ENCODE data around the gene PPP1CC.
A peak's percentile ranks its signal among the peaks of the same experiment; 100 is the strongest.
"Not testable (repeated sequence)": the region's sequence is repeated elsewhere in the genome, so short reads cannot be mapped to it uniquely, and the experiment has no call there.

PPP1CC gene

DNA sequence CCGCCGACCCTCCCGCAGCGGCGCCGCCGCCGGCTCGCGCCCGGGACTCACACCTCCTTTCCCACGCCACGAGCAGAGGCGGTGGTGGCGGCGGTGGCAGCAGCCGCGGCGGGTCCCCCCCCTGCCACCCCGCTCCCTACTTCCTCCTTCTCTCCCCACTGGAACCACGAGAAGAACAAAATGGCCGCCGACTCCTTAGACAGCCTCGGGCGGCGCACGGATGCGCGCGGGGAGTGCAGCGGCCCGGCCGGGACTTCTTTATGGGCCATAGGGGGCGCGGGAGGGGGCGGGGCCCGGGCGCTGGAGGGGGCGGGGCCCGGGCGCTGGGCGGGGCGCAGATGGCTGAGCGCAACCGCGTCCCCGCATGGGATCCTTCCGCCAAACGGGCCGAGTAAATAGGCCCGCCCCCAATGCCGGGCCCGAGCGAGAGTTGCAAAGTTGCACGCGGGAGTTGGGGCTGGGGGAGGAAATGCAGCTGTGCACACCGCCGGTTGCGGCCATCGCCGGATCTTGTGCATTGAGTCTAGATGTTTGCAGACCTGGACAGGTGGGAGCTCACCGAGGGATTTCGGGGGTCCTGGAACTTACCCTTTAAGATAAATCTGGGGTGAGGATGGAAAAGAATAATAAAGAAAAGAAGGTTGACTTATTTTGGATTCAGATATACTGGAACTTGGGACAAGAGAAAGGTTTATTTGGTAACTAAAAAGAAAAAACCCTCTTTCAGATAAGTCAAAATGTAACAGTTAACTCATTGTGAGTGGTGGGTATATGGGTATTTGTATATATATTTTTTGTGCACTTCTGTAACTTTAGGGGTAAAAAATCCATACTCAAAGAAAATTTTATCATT is at the start of gene PPP1CC:
PPP1CC (minus strand) TSS at position 174 of the 853 bp plus-strand sequence. CDS start 184 bp downstream, outside the sequence.
- peak; percentile 67 for DNase-seq

DNA sequence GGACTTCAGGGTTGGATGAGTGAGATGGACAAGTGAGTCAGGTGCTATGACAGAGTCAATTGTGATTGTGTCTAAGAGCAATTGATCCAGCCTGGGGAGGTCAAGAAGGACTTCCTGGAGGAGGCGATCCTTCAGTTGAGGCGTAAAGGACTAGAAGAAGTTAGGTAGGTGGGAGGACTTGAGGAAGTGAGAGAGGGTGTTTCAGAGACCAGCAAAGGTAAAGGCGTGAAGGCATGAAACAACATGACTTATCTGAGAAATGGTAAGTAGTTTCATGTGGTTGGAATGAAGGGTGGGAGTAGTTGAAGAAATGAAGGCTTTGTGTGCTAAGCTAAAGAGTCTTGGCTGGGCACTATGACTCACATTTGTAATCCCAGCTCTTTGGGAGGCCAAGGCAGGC is 48.9 kb upstream of the PPP1CC start:
- DNase-seq, result no peak

DNA sequence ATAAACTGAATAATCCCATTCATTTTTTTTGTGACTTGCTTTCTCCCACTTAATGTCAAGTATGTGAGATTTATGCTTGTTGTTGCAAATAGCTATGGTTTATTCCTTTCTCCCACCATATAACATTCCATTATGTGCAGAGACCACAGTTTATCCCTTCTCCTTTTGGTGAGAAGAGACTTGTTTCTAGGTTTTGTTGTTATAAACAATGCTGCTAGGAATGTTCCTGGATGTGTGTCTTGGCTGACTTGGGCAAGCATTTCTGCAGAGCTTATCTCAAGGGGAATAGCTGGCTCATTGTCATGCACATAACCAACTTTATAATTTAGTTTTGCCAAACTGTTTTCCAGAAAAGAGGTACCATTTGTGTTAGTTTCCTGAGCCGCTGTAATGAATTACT is 47.6 kb upstream of the PPP1CC start:
- DNase-seq, result no peak

DNA sequence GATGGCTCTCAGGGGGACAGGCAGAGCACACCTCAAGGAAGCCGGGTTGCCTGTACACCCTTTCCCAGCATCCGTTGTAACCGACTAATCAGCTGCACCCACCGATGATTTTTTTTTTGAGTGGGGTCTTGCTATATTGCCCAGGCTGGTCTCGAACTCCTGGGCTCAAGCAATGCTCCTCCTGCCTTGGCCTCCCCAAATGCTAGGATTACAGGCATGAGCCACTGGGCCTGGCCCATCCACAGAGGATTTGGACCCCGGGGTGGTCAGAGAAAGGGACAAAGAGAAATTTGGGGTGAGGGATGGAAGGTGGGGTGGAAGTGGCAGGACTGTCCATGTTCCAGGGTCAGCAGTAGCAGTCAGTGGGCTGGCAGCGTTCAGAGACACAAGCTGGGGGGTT is 43.3 kb upstream of the PPP1CC start:
- DNase-seq, result no peak

DNA sequence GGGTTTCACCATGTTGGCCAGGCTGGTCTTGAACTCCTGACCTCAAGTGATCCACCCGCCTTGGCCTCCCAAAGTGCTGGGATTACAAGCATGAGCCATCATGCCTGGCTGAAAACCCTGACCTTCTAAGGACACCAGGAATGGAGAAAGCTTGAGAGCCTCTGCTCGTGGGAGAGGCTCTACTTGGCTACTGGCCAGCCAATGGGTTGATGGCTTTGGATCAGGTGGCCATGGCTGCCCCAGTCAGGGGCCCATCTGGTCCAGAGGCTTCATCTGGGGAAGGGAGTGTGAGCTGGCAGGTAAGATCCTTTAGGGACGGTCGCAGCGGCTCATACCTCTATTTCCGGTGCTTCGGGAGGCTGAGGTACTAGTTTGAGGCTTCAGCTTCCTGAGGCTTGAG is 42.5 kb upstream of the PPP1CC start:
- DNase-seq, result no peak

DNA sequence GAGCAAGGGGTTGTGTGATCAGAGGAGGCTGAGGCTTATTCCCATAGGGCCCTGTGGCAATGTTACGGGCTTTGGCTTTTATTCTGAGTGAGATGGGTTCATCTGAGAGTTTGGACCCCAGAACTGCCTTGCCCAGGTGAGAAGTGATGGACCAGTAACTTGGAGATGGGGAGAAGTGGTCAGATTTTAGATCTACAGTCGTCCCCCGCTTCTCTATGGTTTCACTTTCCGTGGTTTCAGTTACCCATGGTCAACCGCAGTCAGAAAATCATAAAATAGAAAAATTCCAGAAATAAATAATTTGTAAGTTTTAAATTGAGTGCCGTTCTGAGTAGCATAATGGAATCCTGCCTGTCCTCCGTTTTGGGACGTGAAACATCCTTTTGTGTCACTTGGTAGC is 40.2 kb upstream of the PPP1CC start:
- DNase-seq, result no peak

DNA sequence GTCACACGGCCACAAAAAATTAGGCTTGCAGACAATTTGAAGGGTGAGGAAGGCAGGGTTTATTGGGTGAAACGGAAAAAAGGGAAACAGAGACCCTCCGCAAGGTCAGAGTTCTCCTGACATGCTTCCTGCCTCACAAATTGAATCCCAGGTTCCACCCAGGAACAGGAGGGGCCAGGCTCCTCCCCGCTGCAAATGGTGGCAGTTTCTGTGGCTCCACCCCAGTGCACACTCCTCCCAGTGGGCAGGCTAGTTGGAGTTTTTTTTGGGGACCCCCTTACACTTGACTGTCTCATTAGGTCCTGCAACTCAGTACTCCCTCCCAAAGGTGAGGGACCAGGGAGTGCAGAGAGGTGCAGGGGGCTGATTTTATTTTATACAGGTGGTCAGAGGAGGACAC is 39.4 kb upstream of the PPP1CC start:
- DNase-seq, result no peak

DNA sequence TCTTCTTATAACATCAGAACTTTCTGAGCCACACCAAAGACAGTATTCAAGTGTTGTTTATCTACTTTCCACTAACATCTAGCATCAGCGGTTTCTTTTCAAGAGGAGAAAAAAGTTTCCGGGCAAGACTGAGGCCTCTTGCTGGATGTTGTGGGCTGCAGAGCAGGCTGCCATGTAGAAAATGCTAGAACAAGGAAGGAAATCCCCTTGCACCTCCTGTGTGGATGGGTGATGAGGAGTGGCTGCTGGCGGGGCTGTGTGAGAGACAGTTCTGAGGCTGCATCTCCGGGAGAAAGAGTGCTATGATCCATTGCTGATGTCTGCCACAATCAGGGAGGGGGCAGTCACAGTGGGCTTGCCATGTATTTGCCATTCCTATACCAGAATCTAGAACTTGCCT is 37.8 kb upstream of the PPP1CC start:
- DNase-seq, result no peak

DNA sequence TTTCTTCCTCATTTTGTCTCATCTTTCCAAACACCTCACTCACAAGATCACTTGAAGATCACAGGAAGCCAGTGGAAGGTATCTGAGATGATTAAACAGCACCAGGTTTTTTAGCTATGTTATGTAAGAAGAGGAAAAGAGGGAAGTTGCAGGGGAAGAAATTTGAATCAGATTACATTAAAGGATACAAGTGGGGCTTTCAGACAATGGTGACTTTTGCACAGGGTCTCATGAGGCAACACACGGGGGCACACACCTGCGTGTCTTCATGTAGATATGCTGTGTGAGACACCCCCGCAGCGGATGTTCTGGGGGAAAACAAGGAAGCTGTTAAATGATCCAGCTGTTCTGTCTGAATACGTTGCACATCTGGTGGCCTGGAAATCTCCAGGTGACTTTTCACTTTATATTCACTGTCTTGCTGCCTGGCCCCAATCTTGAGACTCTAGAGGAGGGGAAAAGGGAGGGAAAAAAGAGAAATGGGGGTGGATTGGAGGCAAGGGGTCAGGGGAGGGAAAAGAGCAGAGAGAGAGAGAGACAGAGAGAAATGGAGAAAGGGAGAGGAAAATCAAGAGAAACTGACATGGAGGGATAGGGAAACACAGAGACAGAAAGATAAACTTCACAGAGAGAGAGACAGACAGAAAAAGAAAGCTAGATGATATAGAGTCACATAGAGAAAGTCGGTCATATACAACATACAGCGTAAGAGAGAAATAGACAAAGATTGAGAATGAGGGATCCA is 36.3 kb upstream of the PPP1CC start:
- DNase-seq, result no peak

DNA sequence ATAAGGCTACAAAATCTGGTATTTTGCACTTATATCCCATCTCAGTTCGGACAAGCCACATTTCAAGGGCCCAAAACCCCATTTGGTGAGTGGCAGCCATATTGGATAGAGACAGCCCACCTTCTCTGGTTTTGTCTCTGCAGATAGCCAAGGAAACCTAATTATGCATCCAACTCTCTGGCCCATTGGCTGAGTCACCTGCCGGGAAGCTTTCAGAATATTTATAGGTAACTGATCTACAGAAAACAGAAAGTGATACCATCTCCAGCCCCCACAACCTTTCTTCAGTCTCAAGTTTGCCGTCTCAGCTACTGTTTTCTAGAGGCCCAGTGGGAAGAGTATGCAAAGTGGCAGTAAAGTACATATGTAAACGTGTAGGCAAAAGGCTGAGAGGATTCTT is 33.7 kb upstream of the PPP1CC start:
- DNase-seq, result no peak

DNA sequence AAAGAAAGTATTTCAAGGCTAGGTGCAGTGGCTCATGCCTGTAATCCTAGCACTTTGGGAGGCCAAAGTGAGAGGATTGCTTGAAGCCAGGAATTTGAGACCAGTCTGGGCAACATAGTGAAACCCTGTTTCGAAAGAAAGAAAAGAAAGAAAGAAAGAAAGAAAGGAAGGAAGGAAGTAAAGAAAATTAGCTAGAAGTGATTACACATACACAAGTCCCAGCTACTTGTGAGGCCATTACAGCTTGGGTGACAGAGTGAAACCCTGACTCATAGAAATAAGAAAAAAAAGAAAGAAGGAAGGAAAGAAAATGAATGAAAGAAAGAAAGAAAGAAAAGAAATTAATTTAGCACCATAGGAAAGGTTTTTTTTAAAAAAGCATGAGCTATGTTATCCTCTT is 33.3 kb upstream of the PPP1CC start:
- no peak for DNase-seq

DNA sequence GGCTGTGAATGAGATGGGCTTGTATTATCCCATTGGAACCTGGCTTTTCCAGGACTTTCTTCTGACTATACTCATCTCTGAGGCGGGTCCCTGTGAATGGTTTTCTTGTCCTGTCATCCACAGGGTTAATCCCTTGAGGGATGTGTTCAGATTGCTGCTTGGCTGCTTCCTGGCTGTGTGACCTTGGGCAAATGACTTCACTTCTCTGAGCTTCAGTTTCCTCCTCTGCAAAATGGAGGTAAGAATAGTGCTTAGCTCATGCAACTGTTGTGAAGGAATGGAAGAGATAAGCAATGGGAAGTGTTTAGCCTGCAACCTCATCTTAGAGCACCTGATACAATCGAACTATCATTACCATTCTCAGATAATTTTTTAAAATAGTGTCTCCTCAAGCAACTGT is 32.1 kb upstream of the PPP1CC start:
- no peak for DNase-seq

DNA sequence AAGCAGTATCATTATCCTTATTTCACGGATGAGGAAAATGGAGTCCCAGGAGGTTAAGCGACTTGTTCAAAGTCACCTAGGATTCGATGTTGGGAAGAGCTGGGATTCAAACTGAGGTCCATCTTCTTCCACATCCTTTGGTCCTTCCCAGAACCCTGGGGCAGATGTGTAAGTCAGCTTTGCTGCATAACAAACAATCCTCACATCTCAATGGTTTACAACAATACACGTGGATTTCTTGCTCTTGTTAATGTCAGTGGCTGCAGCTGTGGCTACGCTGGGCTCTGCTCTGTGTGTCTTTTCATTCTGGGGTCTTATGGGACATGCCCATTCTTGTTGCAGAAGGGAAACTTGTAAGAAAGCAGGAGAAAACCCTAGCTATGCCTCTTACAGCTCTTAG is 26.3 kb upstream of the PPP1CC start:
- DNase-seq, result no peak

DNA sequence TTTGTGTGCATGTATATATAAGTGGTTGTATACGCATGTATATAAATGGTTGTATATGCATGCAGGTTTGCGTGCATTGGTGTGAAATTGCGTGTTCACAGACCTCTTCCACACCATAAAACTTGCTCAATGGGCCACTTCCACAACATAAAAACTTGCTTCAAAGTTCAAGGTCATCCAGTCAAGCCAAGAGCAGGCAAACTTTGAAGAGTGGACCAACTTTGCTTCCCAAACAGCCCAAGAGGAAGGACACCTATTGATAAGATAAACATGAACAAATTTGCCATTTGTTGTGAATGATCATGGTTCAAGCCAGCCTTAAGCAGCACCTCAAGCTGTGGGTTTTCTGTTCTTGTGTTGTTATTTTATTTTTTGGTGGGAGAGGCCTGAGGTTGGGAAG is 25.2 kb upstream of the PPP1CC start:
- DNase-seq, result no peak

DNA sequence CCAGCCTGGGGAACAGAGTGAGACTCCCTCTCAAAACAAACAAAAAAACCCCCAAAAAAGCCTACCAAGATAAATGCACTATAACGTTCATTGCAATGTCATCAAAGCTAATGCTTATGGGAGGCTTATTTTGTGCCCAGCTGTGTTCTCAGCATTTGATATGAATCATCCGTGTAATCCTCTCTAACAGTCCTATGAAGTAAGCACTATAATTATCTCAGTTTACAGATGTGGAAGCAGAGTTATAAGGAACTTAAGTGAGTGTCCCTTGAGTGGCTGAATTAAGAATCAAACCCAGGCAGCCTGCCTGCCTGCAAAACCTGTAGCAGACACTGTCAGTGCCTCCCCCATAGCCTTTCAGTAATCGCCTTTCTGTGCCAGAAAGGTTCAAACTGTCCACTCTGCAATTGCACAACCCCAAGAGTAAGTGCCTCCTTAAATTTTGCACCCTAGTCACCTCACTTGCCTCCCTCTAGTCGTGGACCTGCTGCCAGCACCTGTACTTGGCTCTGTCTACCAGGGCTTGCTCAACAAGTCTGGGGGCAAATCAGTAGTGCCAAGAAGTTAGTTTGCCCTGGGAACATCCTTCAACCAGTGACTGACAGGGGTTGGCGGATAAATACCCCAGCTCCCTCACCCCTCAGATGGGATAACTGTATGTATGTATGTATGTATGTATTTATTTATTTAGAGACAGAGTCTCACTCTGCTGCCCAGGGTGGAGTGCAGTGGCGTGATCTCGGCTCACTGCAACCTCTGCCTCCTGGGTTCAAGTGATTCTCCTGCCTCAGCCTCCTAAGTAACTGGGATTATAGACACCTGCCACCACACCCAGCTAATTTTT is 23.8 kb upstream of the PPP1CC start:
- DNase-seq, result peak; percentile 15

DNA sequence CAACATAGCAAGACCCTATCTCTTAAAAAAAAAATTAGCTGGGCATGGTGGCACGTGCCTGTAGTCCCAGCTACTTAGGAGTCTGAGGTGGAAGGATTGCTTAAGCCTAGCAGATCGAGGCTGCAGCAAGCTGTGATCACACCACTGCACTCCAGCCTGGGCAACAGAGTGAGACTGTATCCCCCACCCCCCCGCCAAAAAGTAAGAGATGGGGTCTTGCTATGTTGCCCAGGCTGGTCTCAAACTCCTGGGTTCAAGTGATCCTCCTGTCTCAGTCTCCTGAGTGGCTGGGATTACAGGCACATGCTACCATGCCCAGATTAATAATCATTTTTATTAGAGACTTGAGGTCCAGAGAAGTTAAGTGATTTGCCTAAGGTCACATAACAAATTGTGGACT is 22.9 kb upstream of the PPP1CC start:
- not testable (repeated sequence) for DNase-seq

DNA sequence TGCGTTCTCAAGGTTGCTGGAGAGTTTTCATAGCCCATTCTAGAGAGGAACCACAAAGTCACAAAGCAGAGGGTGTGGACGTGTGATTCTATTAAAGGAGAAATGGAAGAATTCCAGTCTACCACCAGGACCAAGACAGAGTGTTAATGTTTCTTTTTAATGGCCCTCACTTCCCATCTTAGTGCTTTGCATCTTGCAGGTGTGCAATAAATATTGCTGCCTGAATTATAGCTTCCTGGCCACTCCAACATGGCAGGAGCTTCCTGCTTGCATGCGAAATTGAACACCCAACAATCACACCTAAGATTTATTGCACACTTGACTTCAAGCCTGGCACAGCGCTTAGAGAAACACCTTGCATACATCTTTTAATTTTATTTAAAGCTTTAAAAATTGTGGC is 22.4 kb upstream of the PPP1CC start:
- DNase-seq, result no peak

DNA sequence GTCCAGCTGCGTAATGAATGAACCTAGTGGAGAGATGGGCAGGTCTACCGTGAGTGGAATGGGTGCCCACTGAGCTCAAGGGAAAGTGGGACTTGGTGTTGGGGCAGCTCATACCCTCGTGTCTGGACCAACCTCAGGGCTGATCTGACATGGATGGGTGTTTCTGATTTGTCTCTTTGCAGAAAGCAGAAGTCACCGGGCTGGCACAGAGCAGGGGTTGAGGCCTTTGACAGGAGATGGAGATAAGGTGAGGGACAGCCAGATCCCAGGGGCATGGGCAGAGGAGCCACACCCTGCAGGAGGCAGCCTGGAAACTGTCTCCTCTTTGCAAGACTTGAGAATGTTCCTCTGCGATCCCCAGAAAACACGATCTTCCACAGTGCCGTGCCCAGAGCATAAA is 20.9 kb upstream of the PPP1CC start:
- no peak for DNase-seq

DNA sequence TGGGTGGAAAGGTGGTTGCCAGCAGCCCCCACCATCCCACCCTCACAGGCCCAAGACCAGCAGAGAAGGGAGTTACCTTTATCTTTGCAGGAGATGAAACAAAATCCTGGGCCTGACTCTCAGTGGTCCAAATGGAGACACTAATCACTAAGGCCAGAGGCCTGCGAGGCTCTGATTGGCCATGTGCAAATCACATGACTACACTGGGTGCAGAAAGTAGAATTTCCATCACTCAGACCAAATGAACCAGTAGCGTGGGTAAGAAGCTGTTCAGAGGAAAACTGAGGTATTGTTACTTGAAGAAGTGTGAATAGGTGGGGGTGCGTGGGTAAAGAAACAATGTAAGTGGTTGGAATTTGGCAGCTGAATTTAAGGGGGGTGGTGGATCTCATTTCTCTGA is 20.2 kb upstream of the PPP1CC start:
- DNase-seq, result no peak

DNA sequence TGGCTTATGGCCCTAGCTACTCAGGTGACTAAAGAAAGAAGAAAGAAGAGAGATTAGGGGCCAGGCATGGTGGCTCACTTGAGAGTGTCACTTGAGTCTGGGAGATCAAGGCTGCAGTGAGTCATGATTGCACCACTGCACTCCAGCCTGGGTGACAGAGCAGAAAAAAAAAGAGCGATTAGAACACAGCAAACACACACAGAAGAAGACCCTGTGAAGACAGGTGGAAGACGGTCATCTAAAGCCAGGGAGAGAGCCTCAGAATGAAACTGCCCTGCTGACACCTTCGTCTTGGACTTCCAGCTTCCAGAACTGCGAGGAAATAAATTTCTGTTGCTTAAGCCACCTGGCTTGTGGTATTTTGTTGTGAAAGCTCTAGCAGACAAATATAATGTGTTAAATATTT is 17.5 kb upstream of the PPP1CC start:
- no peak for DNase-seq

DNA sequence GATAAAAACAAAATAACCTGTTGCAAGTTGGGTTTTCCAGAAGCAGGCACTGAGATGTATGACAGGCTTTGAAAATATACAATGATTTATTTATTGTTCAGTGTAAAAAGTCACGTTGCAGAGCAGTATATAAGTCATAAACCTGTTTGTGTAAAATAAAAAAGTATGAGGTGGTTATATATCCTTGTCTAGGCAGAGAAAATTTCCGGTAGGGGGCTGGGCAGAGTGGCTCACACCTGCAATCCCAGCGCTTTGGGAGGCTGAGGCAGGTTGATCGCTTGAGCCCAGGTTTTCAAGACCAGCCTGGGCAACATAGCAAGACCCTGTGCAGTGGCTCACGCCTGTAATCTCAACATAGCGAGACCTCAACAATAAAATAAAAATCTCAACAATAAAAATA is 16.2 kb upstream of the PPP1CC start:
- no peak for DNase-seq

DNA sequence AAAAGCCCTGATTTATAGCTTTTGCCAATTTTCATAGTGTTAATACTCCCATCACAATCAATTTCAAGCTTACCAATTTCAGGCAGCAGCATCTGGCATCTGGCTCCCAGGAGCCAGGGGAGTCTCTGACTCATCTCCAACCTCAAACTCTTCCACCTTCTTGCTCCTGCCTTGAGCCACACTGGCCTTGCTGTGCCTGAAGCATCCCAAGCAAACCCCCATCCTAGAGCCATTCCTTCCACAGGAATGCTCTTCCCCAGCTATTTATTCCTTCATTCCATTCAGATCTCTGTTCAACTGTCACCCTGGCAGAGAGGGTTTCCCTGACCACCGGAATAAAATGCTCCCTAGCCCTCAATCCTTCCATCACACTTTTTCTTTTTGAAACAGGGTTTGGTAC is 13.9 kb upstream of the PPP1CC start:
- DNase-seq, result no peak

DNA sequence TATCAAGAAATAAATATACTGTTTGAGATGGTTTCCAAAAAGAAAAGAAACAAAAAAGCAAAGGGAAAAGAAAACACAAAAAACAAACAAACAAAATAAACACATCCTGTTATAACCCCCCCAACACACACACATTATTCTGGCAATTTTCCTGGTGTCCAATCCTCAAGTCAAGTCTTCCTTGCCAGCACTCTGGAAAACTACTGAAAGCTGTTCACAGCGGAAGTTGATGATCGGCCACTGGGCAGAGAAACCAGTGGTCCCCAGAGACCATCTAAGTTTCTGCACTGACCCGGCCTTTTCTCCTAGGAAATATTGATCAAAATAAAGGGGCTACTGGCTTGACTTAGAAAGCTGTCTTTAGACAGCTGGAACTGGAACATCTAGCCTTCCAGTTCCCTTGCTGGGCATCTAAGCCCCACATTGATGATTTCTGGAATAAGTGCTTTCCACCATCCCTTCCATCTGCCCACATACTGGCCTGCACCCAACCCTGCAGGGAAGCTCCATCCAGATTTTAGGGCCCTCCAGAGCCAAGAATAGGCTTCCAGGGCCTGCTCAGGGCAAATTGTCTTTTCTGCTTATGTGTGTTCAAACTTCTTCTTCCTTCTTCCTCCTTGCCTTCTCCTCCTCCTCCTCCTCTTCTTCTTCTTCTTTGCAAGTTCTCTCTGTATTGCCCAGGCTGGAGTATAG is 11.6 kb upstream of the PPP1CC start:
- no peak for DNase-seq

All from NCI-H524 treated with DMSO at 0.1 percent for 48 hours (cell line).